NCI-H510A treated with DMSO at 0.1 percent for 48 hours (cell line): Measurements from ENCODE around the gene CD300C.
"Not testable (repeated sequence)": the region's sequence is repeated elsewhere in the genome, so short reads cannot be mapped to it uniquely, and the experiment has no call there.

Experiments
- DNase-seq: peaks from one replicate; lab custom pipeline; 2025; lab: John Stamatoyannopoulos, UW

Gene CD300C

GRCh38 chr17:74545843-74546230, at the start of gene CD300C:
Gene CD300C, minus strand, starts transcription at chr17:74546115. Its CDS starts 333 bp downstream, at chr17:74545782.
- no peak for DNase-seq

- DNase-seq, result no peak
Observed at GRCh38 chr17:74595037-74595750, 49.3 kb upstream of the CD300C start.

DNA sequence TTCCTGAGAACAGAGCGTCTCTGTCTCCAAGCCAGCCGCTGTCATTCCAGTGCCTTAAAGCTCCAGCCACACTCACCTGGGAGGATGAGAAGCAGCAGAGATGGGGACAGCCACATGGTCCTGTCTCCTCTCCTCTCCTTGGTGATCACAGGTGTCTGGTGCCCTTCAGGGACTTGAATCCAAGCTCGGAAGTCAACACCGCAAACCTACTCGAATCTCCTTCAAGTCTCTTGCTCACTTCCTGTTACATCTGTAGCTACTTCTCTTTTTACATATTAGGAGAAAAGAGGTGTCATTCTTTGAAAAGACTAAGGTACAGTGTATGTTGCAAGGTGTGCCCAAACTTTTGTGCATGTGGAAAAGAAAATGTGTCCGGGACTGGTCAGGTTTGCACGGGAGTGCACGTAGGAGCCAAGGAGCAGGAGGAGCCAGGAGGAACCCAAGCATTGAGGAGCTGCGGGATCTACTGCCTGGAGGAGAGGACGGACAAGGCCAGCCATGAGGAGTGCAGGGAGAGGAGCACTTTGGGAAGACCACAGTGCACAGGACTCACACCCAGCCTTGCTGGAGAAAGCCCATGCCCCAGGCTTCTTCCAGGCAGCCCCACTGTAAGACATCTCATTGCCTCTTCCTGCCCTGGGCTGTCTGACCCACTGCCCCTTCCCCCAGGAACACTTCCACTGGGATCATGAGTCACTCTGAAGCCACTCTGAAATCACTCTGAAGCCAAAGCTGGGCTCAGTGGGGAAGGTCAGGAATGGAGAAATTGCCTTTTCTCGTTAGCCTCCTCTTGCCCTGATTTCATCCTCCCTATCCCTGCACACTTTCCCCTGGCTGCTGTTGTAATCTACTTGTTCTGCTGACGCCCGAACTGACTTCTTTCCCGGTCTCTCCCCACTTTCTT, 46.4 kb upstream of the CD300C start, which contains the start of gene CD300LD:
TSS of gene CD300LD (minus strand) at position 197 of the 904 bp plus-strand sequence. CDS start at position 116, 81 bp downstream.
- no peak for DNase-seq

DNA sequence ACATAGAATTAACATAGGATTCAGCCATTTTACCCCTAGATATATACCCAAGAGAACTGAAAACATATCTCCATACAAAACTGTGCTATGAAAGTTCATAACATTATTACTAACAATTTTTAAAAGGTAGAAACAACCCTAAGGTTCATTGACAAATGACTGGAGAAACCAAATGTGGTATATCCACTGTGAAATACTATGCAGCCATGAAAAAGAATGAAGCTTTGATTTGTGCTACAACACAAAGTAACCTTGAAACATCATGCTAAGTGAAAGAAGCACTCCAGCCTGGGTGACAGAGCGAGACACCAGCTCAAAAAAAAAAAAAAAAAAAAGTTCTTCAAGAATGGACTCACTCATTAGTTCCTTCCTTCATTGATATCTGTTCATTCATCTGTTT, 45.6 kb upstream of the CD300C start:
- DNase-seq, result no peak

DNA sequence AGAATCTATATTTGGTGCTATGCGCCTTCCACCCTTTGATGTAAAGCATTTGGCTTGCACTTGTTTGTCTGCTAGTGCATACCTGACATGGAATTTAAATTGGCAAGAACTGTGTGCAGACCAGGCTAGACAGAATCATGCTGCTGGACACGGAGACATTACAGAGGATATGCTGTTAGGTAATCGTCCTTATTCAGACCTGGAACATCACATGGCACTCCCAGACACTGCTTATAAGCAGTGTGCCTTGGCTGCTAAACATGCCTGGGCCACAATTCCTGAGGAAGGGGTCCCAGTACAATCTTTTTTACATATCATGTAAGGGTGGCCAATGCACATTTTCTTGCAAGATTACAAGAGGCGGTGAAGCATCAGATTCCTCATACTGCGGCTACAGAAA, 39.8 kb upstream of the CD300C start:
- no peak for DNase-seq

DNA sequence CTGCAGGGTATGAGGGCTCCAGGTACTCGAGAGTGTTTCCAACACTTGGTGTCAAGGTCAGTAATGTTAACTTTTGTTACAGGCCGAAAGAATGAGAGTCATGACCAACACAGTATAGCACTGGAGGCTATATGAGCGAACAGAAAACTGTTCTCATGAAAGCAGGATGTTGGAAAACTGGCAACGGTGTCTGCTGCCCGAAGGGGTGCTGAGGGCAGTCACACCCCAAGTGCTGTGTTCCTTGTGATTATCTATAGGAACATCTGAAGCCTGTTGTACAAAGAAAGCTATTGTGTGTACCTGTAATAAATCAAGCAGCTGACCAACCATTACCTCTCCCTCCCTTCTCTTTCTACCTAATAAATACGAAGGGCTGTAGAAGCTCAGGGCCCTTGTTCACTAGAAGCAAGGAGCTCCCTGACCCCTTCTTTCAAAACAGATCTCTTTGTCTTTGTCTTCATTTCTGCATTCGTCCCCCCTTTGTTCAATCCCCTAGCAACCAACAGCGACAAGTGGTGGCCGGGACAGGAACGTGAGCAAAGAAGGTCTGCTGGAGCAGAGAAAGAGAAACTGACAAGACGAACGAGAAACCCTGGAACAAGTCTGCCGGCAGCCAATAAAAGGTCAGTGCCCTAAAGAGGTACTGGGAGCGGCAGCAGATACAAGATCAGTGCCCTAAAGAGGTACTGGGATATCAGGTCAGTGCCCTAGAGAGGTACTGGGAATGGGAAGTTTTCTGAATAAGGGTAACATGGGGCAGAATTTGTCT, 38.6 kb upstream of the CD300C start:
- no peak for DNase-seq

- no peak for DNase-seq
Observed at GRCh38 chr17:74582633-74583032, 36.7 kb upstream of the CD300C start.

GRCh38 chr17:74579900-74580299, 34.0 kb upstream of the CD300C start:
- DNase-seq, result no peak

GRCh38 chr17:74578979-74579378, 33.1 kb upstream of the CD300C start:
- no peak for DNase-seq

DNA sequence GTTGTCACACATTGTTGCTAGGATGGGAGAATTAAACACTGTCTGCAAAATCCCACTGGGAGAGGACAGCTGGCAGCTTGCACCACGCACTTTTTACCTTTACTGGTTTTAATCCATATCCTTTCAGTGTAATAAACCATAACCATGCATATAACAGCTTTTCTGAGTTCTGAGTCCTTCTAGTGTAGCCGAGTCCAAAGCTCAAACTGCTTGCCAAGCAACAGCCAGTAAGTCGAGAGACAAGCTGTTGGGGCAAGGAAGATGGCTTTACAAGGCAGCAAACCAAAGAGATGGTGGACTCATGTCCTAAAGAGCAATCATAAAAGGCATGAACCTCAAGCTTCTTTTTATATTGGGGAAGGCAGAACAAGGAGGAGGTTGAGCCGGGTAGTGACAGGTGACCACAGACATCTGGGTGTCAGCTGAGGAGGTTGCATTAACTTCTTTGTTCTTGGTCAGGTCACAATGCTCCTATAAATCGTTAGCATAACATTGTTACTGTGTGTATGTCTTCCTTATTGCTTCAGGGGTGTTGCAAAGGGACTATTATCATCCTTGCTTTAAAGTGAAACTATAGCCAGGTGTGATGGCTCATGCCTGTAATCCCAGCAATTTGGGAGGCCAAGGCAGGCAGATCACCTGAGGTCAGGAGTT, 28.7 kb upstream of the CD300C start:
- no peak for DNase-seq

DNA sequence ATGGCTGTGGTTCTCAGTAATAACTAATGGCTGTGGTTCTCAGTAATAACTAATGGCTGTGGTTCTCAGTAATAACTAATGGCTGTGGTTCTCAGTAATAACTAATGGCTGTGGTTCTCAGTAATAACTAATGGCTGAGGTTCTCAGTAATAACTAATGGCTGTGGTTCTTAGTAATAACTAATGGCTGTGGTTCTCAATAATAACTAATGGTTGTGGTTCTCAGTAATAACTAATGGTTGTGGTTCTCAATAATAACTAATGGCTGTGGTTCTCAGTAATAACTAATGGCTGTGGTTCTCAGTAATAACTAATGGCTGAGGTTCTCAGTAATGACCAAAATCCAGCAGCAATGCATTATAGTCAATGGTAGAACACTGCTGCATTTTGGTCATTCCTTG, 27.7 kb upstream of the CD300C start:
- not testable (repeated sequence) for DNase-seq

DNA sequence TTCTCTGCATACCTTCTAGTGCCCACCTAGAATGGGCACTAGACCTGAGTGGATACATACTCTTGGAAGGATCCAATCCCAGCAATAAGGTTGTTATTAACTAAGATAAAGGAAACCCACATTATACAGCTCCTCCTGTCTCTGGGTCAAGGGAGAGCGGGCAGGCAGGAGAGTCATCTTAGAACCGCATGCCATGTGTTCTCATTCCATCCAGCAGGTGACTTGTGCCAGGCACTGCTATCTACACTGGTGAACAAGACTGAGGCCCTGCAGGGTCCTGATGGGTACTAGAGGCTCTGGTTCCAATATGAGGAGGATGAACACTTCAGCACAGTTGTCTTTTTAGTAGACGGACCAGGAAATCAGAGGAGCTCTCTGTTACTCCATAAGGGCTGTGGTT, 27.3 kb upstream of the CD300C start:
- DNase-seq, result no peak

GRCh38 chr17:74571621-74572270, 25.8 kb upstream of the CD300C start:
- no peak for DNase-seq

GRCh38 chr17:74569020-74570003, 23.4 kb upstream of the CD300C start:
- peak; percentile 10 for DNase-seq

- DNase-seq, result no peak
Observed at GRCh38 chr17:74568106-74568873, 22.4 kb upstream of the CD300C start.

GRCh38 chr17:74567397-74567796, 21.5 kb upstream of the CD300C start, which contains the start of gene CD300H:
Gene CD300H, minus strand, starts transcription at chr17:74567509.
- no peak for DNase-seq

DNA sequence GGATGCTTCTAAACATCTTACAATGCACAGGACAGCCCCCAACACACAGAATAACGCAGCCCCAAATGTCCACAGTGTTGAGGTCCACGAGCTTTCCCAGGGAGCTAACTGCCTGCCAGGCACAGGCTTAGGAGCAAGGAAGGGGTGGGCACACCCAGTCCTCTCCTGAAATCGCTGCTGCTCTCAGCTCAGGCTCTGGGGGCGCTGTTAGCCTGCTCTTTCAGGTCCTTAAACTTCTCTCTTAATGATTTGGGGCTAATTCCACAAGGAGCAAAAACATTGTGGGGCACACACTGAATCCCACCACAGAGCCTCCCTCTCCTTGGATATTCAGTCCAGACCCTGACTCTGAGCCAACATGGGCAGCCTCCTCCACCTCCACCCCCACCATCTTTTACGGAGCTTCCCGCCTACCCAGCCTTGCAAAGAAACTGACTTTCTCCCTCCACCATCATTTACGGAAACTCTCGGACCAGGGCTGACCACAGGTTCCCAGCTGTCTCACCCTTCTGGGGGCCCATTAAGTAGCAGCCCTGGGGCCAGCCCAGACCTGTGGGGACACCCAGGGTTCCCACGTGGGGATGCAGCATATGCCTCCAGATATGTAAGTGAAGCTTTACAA, 20.3 kb upstream of the CD300C start:
- DNase-seq, result no peak

GRCh38 chr17:74565126-74565525, 19.2 kb upstream of the CD300C start:
- no peak for DNase-seq

GRCh38 chr17:74563358-74563757, 17.4 kb upstream of the CD300C start:
- DNase-seq, result no peak
